Loucy (cell line): ENCODE data around the gene YAP1.

Experiments used
- H2AFZ ChIP-seq: fragments of 200-600 bp; sonication (generic); 2 replicates; pipeline ENCODE4 v1.6.0; 2016; ENCODE audit warnings: antibody characterized with exemption, mild to moderate bottlenecking, low read length, moderate library complexity
- H3F3A ChIP-seq: fragments of 200-600 bp; 2 replicates; pipeline ENCODE4 v1.6.0; 2016; ENCODE audit warnings: antibody characterized with exemption, low read depth, mild to moderate bottlenecking
- H3K27me3 ChIP-seq: fragments of 200-600 bp; sonication (generic); 2 replicates; pipeline ENCODE4 v1.6.1; 2014; ENCODE audit warnings: low read length, mild to moderate bottlenecking; ENCODE audit not compliant: insufficient read depth, poor library complexity, severe bottlenecking
- H3K36me3 ChIP-seq: fragments of 200-600 bp; sonication (generic); 2 replicates; pipeline ENCODE4 v1.6.1; 2016; ENCODE audit warnings: low read length; ENCODE audit not compliant: insufficient read depth
- H3K4me1 ChIP-seq: fragments of 200-600 bp; sonication (generic); 2 replicates; pipeline ENCODE4 v1.5.1; 2014; ENCODE audit warnings: low read length, mild to moderate bottlenecking; ENCODE audit not compliant: insufficient read depth, poor library complexity, severe bottlenecking
- H3K4me2 ChIP-seq: fragments of 200-600 bp; sonication (generic); 2 replicates; pipeline ENCODE4 v1.6.0; 2014; ENCODE audit warnings: antibody characterized with exemption, low read length, low read depth, mild to moderate bottlenecking; ENCODE audit not compliant: poor library complexity, severe bottlenecking
- H3K4me3 ChIP-seq: fragments of 200-600 bp; sonication (generic); 2 replicates; pipeline ENCODE4 v1.5.1; 2014; ENCODE audit warnings: low read length, mild to moderate bottlenecking, mixed read lengths; ENCODE audit not compliant: poor library complexity, severe bottlenecking
- H3K79me2 ChIP-seq: fragments of 200-600 bp; sonication (generic); 2 replicates; pipeline ENCODE4 v1.6.1; 2014; ENCODE audit warnings: low read length; ENCODE audit not compliant: insufficient read depth
- H3K9ac ChIP-seq: fragments of 200-600 bp; sonication (generic); 2 replicates; pipeline ENCODE4 v1.6.0; 2014; ENCODE audit warnings: mild to moderate bottlenecking, low read depth, low read length, moderate library complexity; ENCODE audit not compliant: poor library complexity, severe bottlenecking
- H3K9me2 ChIP-seq: fragments of 200-600 bp; sonication (generic); replicated peaks from 2 replicates; pipeline ENCODE4 v1.6.1; 2016; ENCODE audit warnings: low read depth, low read length, mixed read lengths
- H3K9me3 ChIP-seq: fragments of 200-600 bp; sonication (generic); 2 replicates; pipeline ENCODE4 v1.6.1; 2014; ENCODE audit warnings: mild to moderate bottlenecking, antibody characterized with exemption, low read length, low read depth; ENCODE audit not compliant: insufficient read depth
- H4K20me1 ChIP-seq: fragments of 200-600 bp; sonication (generic); 2 replicates; pipeline ENCODE4 v1.6.0; 2014; ENCODE audit warnings: antibody characterized with exemption, low read length, mild to moderate bottlenecking; ENCODE audit not compliant: insufficient read depth, poor library complexity, severe bottlenecking
- EZH2phosphoT487 ChIP-seq: fragments of 200-600 bp; IDR thresholded peaks from 2 replicates; pipeline ENCODE4 v1.6.1; 2018; ENCODE audit warnings: antibody characterized with exemption, mild to moderate bottlenecking, moderate library complexity, borderline replicate concordance
- TF ChIP-seq, protein P1 (sequence below): fragments of 200-600 bp; sonication (generic); conservative IDR thresholded peaks from 2 replicates; pipeline ENCODE4 v1.5.1; 2014; ENCODE audit warnings: mild to moderate bottlenecking, antibody characterized with exemption, low read length

YAP1 gene

DNA sequence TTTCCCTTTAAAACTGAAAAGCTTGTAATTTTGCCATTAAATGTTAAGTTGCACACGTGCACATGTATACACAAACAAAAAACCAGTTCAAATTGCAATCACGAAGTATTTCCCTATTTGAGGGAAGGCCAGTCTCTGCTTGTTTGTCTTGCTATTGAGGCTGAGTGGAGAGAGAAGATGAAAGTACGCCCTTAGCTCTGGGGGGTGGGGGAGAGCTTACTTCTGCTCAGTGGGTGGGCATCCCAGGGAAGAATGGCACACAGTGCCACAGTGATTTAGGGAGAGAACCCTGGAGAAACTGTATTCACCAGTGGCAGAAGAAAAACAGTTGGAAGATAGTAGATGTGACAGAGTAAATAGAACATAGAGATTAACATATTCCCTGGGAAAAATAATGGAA, 8.7 kb downstream of the YAP1 start:
- H4K20me1 ChIP-seq: no peaks in the 10 kb centered on the region
- peaks cover 79% of the 10 kb centered on the region for H3K27me3 ChIP-seq
- no peaks in the 10 kb centered on the region for H3K9me3 ChIP-seq
- H3K79me2 ChIP-seq: no peaks in the 10 kb centered on the region
- no peak overlapping the region for H3K4me3 ChIP-seq
- H3K9me2 ChIP-seq: no peaks in the 10 kb centered on the region
- no peak overlapping the region for H2AFZ ChIP-seq
- H3K9ac ChIP-seq: no peak overlapping the region
- H3K4me1 ChIP-seq: no peaks in the 10 kb centered on the region
- no peak overlapping the region for H3K4me2 ChIP-seq
- H3F3A ChIP-seq: no peaks in the 10 kb centered on the region
- no peaks in the 10 kb centered on the region for H3K36me3 ChIP-seq
- TF ChIP-seq, protein P1, sequence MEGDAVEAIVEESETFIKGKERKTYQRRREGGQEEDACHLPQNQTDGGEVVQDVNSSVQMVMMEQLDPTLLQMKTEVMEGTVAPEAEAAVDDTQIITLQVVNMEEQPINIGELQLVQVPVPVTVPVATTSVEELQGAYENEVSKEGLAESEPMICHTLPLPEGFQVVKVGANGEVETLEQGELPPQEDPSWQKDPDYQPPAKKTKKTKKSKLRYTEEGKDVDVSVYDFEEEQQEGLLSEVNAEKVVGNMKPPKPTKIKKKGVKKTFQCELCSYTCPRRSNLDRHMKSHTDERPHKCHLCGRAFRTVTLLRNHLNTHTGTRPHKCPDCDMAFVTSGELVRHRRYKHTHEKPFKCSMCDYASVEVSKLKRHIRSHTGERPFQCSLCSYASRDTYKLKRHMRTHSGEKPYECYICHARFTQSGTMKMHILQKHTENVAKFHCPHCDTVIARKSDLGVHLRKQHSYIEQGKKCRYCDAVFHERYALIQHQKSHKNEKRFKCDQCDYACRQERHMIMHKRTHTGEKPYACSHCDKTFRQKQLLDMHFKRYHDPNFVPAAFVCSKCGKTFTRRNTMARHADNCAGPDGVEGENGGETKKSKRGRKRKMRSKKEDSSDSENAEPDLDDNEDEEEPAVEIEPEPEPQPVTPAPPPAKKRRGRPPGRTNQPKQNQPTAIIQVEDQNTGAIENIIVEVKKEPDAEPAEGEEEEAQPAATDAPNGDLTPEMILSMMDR: no peak
- TF ChIP-seq EZH2phosphoT487: no peak

- Histone ChIP-seq H4K20me1 (no peaks in the 10 kb centered on the region), H3K4me3 (no peak overlapping the region), H3K4me2 (no peak overlapping the region), H3K4me1 (no peaks in the 10 kb centered on the region), H3K9me3 (no peaks in the 10 kb centered on the region), H3F3A (no peaks in the 10 kb centered on the region), H3K9ac (no peak overlapping the region), H3K79me2 (no peaks in the 10 kb centered on the region), H3K27me3 (peaks cover 74% of the 10 kb centered on the region), H2AFZ (no peak overlapping the region), H3K9me2 (no peaks in the 10 kb centered on the region), H3K36me3 (no peaks in the 10 kb centered on the region)
- TF ChIP-seq, protein P1: no peak
- TF ChIP-seq EZH2phosphoT487: no peak
Observed at GRCh38 chr11:102119997-102120396, 9.8 kb downstream of the YAP1 start.

GRCh38 chr11:102120437-102120973, 10.3 kb downstream of the YAP1 start:
- Histone ChIP-seq H3K9me3 (no peaks in the 10 kb centered on the region), H3K9me2 (no peaks in the 10 kb centered on the region), H3K4me2 (no peak overlapping the region), H4K20me1 (no peaks in the 10 kb centered on the region), H3K4me1 (no peaks in the 10 kb centered on the region), H3K79me2 (no peaks in the 10 kb centered on the region), H3F3A (no peaks in the 10 kb centered on the region), H3K9ac (no peak overlapping the region), H3K4me3 (no peak overlapping the region), H2AFZ (no peak overlapping the region), H3K36me3 (no peaks in the 10 kb centered on the region), H3K27me3 (peaks cover 69% of the 10 kb centered on the region)
- TF ChIP-seq EZH2phosphoT487: no peak
- TF ChIP-seq, protein P1: no peak
